OCI-LY7 (cell line): ENCODE data around the gene IRX1. TPM values are rescaled to one million over a fixed set of nuclear protein-coding genes. Genes with fewer than 3 reads are reported as not detected.

Source experiments
- BruUV-seq: library from RNA; stranded (reverse); fragments of 400-500 nt; replicated peaks from 2 replicates; lab custom pipeline; 2021; lab: Mats Ljungman, UMichigan
- CTCF ChIA-PET: fragments of 300-600 bp; sonication (Branson Sonifier 250); formaldehyde crosslinking; loops from one replicate; lab custom pipeline; 2022; ENCODE audit warnings: antibody characterized with exemption; ENCODE audit not compliant: unreplicated experiment; lab: Charles Lee
- POLR2A ChIA-PET: fragments of 300-600 bp; sonication (Branson Sonifier 250); formaldehyde crosslinking; loops from one replicate; lab custom pipeline; 2022; ENCODE audit warnings: antibody characterized with exemption; lab: Charles Lee
- DNase-seq: peaks from one replicate; pipeline ENCODE4 v3.0.0-alpha.2; 2015; ENCODE audit warnings: low spot score
- H2AFZ ChIP-seq: fragments of 200-600 bp; sonication (generic), shearing (Covaris generic); 2 replicates; pipeline ENCODE4 v1.6.1; 2014; ENCODE audit warnings: mild to moderate bottlenecking, antibody characterized with exemption, low read length, moderate library complexity
- H3K27ac ChIP-seq: fragments of 200-600 bp; sonication (generic); 2 replicates; pipeline ENCODE4 v1.5.1; 2014; ENCODE audit warnings: mixed run types, low read depth, mild to moderate bottlenecking, moderate library complexity, low read length, inconsistent platforms; ENCODE audit not compliant: poor library complexity, severe bottlenecking
- H3K36me3 ChIP-seq: fragments of 200-600 bp; sonication (generic); 2 replicates; pipeline ENCODE4 v1.6.1; 2014; ENCODE audit warnings: mild to moderate bottlenecking, antibody characterized with exemption, low read length, moderate library complexity, mixed read lengths; ENCODE audit not compliant: insufficient read depth
- H3K4me1 ChIP-seq: fragments of 200-600 bp; sonication (generic); 2 replicates; pipeline ENCODE4 v1.5.1; 2014; ENCODE audit warnings: mild to moderate bottlenecking, low read length; ENCODE audit not compliant: insufficient read depth, poor library complexity, severe bottlenecking
- H3K4me2 ChIP-seq: fragments of 200-600 bp; sonication (generic); 2 replicates; pipeline ENCODE4 v1.6.1; 2014; ENCODE audit warnings: mild to moderate bottlenecking, low read length
- H3K4me3 ChIP-seq: fragments of 200-600 bp; sonication (generic); 2 replicates; pipeline ENCODE4 v1.5.1; 2014; ENCODE audit warnings: mild to moderate bottlenecking, low read depth, low read length; ENCODE audit not compliant: poor library complexity, severe bottlenecking
- H3K79me2 ChIP-seq: fragments of 200-600 bp; sonication (generic); 2 replicates; pipeline ENCODE4 v1.6.1; 2016; ENCODE audit warnings: low read depth, mild to moderate bottlenecking, low read length, moderate library complexity, mixed read lengths; ENCODE audit not compliant: insufficient read depth
- H3K9me2 ChIP-seq: fragments of 200-600 bp; sonication (generic); 2 replicates; pipeline ENCODE4 v1.6.1; 2016; ENCODE audit warnings: mild to moderate bottlenecking, low read length, mixed read lengths; ENCODE audit not compliant: insufficient read depth
- H3K9me3 ChIP-seq: fragments of 200-600 bp; sonication (generic); 2 replicates; pipeline ENCODE4 v1.6.1; 2014; ENCODE audit warnings: mild to moderate bottlenecking, mixed run types, low read length, mixed read lengths
- H4K20me1 ChIP-seq: fragments of 200-600 bp; sonication (generic); 2 replicates; pipeline ENCODE4 v1.6.1; 2014; ENCODE audit warnings: mild to moderate bottlenecking, antibody characterized with exemption, low read length, moderate library complexity, mixed read lengths; ENCODE audit not compliant: insufficient read depth
- CTCF ChIP-seq: fragments of 200-600 bp; sonication (generic); conservative IDR thresholded peaks from 2 replicates; pipeline ENCODE4 v1.5.1; 2014; ENCODE audit warnings: mild to moderate bottlenecking, antibody characterized with exemption, low read length, moderate library complexity, mixed read lengths
- EZH2phosphoT487 ChIP-seq: fragments of 200-600 bp; sonication (generic); IDR thresholded peaks from 2 replicates; pipeline ENCODE4 v1.6.1; 2018; ENCODE audit warnings: low read depth, borderline replicate concordance, mild to moderate bottlenecking, mixed run types, antibody characterized with exemption, low read length, moderate library complexity, mixed read lengths
- intact Hi-C: fragments of 100-400 bp; cut with micrococcal nuclease; formaldehyde crosslinking; loops from one replicate; pipeline ENCODE4 v1.10.0; 2022; ENCODE audit not compliant: unreplicated experiment
- total RNA-seq, 2 experiments: library from RNA; depleted of rRNA in 1 of 2; stranded (reverse); fragments of >200 nt in 1 of 2; shearing (Covaris generic) in 1 of 2; gene quantifications; 2 replicates each; pipeline ENCODE4 v1.2.3, GENCODE V29; 2014 to 2022

Gene IRX1
- total RNA-seq, 2 experiments from 2014 or later, result not detected

- Histone ChIP-seq H3K9me2 (no peaks in the 10 kb centered on the region), H3K27ac (no peak overlapping the region), H3K4me3 (no peak overlapping the region), H3K36me3 (no peaks in the 10 kb centered on the region), H3K79me2 (no peaks in the 10 kb centered on the region), H3K9me3 (no peaks in the 10 kb centered on the region), H3K4me1 (no peaks in the 10 kb centered on the region), H4K20me1 (no peaks in the 10 kb centered on the region), H2AFZ (no peak overlapping the region), H3K4me2 (no peak overlapping the region)
- TF ChIP-seq EZH2phosphoT487, result no peak
- no peak for TF ChIP-seq CTCF
- intact Hi-C loops, result no loop called here
- DNase-seq, result no peak
- no TSS peak for BruUV-seq
- ChIA-PET CTCF (no interaction called here), POLR2A (no interaction called here)
Measured at GRCh38 chr5:3625626-3626025, 30.0 kb downstream of the IRX1 start.

DNA sequence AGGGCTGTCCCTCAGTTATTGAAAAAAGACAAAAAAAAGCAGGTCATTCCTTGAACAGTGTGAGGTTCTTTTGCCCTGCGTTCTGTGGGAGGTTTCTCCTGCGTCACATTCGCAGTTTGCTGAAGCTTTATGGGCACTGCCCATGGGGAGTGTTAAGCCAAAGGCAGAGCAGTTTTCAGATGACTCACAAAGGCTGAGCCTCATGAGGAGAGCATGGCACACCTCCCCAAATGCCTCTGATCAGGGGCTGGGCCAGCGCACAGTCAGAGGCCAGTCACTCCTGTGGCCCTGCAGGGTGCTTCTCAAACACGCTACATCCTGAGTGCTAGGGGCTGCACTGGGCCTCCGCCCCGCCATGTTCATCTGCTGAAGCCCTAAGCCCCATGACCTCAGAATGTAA lies 38.4 kb downstream of the IRX1 start:
- no peak for DNase-seq
- ChIA-PET POLR2A (no interaction called here), CTCF (no interaction called here)
- Histone ChIP-seq H3K9me3 (no peaks in the 10 kb centered on the region), H3K27ac (no peak overlapping the region), H3K9me2 (no peaks in the 10 kb centered on the region), H4K20me1 (no peaks in the 10 kb centered on the region), H3K36me3 (no peaks in the 10 kb centered on the region), H3K4me1 (no peaks in the 10 kb centered on the region), H2AFZ (no peak overlapping the region), H3K79me2 (no peaks in the 10 kb centered on the region), H3K4me2 (no peak overlapping the region), H3K4me3 (no peak overlapping the region)
- BruUV-seq, result no TSS peak
- intact Hi-C loops, result no loop called here
- TF ChIP-seq EZH2phosphoT487 (no peak), CTCF (no peak)

DNA sequence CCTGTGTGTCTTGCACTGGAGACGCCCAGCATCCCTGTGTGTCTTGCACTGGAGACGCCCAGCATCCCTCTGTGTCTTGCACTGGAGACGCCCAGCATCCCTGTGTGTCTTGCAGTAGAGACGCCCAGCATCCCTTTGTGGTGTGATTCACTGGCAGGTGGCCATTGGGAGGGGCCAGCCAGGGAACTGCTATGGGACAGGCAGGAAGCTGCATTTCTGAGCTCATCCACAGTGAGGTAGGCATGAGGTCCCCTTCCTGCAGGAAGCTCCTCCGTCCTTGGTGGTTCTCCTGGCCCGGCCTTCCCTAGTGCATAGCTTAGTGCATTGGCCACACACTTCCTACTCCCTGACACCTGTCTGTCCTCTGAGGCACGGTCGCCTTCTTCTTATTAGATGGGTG lies 43.5 kb downstream of the IRX1 start:
- H3K9me3 ChIP-seq, result no peaks in the 10 kb centered on the region
- POLR2A ChIA-PET, result no interaction called here
- no peak for DNase-seq
- H3K4me2 ChIP-seq, result no peak overlapping the region
- H4K20me1 ChIP-seq, result no peaks in the 10 kb centered on the region
- no peaks in the 10 kb centered on the region for H3K36me3 ChIP-seq
- no peaks in the 10 kb centered on the region for H3K79me2 ChIP-seq
- H3K4me1 ChIP-seq, result no peaks in the 10 kb centered on the region
- CTCF ChIA-PET, result interaction anchor here (0.6 kb wide), 1 partner anchor 1195 kb away, joined by 3 read pairs; no protein-coding TSS in a partner anchor
- no peak overlapping the region for H2AFZ ChIP-seq
- intact Hi-C loops, result no loop called here
- no peak for TF ChIP-seq CTCF
- no peak for TF ChIP-seq EZH2phosphoT487
- no peak overlapping the region for H3K4me3 ChIP-seq
- BruUV-seq, result no TSS peak
- no peak overlapping the region for H3K27ac ChIP-seq
- H3K9me2 ChIP-seq, result no peaks in the 10 kb centered on the region
